HL-60/S4 (cell line): ENCODE results near the gene ARHGEF1.

Experiments used
- in situ Hi-C: fragments of 300-500 bp; cut with MboI; formaldehyde crosslinking; loops from 2 replicates; pipeline ENCODE4 v1.14.3; 2022; ENCODE audit warnings: low sequenced_read_pairs

The ARHGEF1 gene

GRCh38 chr19:41883463-41883820 is 458 bp downstream of the ARHGEF1 start:
- in situ Hi-C loops = no loop called here

DNA sequence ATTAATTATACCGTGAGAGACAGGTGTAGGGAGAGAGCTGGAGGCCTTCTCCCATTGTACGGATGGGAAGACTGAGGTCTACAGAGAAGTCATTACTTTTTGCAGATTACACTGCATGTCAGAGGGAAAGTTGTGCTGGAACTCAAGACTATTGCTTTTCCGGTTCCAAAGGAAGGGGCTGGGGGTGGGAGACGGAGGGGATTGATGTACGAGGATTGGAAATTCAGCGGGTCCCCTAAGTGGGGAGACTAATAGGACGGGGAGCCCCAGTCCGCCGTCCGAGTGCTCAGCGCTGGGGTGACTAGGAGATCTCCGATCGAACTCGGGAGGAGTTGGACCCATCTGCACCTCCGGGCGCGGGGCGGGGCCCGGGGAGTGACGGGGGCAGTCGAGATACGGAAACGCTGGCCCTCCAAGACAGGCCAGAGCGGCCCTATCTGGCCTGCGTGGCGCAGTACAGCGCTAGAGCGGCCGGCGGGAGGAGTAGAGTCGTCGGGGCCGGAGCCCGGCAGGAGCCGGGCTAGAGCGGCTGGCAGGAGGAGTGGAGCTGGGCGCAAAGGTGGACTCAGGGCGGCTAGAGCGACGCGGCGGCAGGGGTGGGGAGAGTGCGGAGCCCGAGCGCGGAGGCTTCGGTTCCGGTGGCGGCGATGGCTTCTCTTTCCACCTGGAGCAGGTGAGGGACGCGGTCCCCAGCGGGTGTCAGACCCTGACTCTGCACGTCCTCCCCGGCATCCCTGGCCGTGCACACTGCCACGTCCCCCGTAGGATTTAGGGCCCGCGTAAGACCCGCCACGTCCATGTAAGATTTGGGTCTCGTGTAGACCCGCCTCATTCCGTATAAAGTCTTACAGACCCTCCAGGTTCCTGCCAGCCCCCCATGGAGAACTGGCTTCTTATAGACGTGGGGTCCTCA is 1.1 kb downstream of the ARHGEF1 start:
- in situ Hi-C loops = no loop called here

DNA sequence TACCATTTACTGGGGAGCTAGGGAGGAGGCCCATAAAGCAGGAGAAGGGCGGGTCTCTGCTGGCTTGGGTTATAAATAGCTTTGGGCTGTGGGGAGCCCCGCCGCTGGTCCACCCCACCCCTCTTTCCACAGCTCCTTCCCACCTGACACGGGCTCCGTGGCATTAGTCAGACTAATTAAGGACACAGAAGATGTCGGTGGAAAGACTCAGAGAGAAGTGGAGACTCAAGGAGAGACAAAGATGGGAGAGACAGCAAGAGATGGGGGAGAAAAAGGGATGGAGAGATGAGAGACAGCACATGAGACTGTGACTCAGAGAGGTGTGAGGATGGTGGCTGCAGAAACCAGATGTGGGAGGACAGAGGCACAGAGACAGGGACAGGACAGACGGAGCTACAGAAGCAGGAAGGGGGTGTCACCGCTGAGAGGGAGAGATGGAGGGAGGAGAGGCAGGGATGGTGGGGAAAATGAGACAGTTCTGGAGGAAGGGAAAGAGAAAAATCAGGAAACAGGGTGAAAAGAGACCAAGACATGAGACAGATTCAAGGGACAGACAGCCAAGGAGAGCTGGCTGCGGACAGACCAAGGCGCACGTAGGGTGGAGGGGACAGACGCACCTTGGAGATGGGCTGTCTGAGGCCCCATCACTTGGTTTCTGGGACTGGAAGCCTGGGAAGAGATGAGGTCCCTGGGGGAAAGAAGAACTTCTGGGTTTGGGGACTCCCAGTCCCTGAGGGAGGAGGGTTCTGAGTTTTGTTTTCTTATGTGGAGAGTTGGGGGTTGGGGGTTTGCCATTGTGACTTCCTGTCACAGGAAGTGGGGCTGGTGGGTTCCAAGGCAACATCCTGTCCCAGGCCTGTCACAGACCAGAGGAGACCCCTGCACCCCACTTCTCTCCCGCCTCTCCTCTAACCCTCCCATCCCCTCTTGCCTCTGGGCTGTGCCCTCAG is 4.1 kb downstream of the ARHGEF1 start:
- in situ Hi-C loops = no loop called here

DNA sequence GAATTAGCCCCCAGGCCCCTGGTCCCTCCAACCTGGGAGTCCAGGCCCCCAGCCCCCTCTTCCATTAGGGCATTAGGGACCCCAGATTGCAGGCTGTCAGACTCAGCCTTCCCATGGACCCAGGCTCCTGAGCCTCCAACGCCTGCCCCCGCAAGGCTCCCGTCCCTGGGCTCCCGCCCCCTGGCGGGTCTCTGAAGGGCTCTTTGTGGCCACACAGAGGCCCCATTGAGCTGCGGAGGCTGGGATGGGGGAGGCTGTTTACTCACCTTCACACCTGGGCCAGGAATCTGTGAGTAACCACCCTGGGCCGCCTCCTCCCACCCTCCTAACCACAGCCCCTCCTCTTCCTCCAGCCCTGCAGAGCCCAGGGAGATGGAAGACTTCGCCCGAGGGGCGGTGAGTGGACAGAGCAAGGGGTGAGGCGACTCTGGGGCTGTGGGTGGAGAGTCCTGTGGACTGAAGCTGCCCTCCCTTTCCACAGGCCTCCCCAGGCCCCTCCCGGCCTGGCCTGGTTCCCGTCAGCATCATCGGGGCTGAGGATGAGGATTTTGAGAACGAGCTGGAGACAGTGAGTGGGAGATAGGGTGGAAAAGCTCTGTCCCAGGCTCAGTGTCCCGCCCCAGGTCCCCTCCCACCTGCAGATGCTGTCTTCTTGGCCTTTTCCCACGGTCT is 4.9 kb downstream of the ARHGEF1 start:
- in situ Hi-C loops = no loop called here

DNA sequence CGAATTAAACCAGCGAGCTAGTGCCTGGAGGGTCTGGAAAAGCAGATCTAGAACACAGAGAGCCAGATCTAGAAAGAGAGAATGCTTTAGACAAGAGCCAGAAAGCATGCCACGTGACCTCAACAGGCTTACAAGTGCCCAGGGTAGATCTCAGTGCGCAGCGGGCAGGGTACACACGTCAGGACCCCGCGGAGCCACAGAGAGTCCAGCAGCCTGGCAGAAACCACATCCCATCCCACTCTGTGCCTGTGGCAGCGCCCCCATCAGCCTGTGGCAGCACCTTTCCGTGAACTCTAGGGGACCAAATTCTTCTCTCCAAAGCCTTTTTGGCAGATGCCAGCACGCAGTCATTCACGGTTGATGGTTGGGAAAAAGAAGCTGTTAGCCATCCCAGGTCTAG is 5.9 kb downstream of the ARHGEF1 start:
- in situ Hi-C loops = no loop called here

GRCh38 chr19:41889896-41890295 is 6.9 kb downstream of the ARHGEF1 start:
- in situ Hi-C loops = no loop called here

DNA sequence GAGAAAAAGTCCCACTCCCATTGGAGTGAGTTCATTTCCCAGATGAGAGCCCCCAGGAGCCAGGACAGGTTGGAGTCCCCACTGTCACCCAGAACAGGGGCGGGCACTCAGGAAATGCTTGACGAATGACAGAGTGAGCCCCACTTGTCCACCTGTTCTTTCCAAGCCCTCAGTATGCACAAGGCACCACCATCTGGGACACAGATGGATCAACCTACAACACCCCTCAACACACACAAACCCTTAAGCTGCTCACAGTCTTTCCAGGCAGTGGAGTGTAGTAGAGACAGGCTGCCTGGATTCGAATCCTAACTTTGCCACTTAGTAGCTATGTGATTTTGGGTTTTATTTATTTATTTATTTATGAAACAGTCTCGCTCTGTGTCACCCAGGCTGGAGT is 8.0 kb downstream of the ARHGEF1 start:
- in situ Hi-C loops = no loop called here

- in situ Hi-C loops = no loop called here
These were observed 9.4 kb downstream of the ARHGEF1 start for GRCh38 chr19:41892173-41892902.

DNA sequence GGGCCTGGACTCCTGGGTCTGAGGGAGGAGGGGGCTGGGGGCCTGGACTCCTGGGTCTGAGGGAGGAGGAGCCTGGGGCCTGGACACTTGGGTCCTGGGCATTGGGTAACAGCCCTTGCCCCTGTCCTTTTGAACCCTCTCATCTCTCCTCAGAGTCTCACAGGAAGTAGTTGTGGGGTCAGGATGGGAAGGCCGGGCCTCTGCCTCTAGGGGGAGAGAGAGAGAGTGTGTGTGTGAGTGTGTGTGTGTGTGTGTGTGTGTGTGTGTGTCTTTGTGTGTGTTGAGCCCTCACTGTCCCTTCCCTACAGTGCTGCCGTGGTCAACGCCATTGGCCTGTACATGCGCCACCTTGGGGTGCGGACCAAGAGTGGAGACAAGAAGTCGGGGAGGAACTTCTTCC is 10.9 kb downstream of the ARHGEF1 start:
- in situ Hi-C loops = no loop called here

DNA sequence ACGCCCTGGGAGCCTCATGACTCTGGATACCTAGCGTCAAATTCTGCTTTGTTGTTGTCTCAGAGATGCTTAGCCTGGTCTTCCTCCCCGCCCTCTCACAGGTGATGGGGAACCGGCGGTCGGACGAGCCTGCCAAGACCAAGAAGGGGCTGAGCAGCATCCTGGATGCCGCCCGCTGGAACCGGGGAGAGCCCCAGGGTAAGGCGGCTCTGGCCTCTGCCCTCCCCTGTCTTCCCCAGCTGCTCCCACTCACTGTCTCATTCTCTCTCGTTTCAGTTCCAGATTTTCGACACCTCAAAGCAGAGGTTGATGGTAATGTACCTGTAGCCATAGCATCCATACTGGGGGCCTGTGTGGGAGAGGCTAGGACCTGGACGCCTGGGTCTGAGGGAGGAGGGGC is 11.4 kb downstream of the ARHGEF1 start:
- in situ Hi-C loops = no loop called here

- in situ Hi-C loops = no loop called here
These were observed 13.0 kb downstream of the ARHGEF1 start for GRCh38 chr19:41895745-41896580.

DNA sequence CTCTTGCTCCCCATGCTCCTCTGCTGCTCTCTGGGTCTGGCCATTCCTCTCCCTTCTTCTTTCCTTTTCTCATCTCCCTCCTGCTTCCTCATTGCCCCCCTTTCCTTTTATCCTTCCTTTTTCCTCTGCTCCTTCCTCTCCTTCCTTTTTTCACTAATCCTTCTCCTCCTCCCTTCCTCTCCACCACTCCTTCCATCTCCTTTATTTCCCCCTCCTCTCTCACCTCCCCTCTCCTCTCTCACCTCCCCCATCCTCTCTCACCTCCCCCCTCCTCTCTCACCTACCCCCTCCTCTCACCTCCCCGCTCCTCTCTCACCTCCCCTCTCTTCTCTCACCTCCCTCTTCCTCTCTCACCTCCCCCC is 13.6 kb downstream of the ARHGEF1 start:
- in situ Hi-C loops = no loop called here

GRCh38 chr19:41897181-41897580 is 14.2 kb downstream of the ARHGEF1 start:
- in situ Hi-C loops = no loop called here

- in situ Hi-C loops = no loop called here
These were observed 14.8 kb downstream of the ARHGEF1 start for GRCh38 chr19:41897820-41898219.

DNA sequence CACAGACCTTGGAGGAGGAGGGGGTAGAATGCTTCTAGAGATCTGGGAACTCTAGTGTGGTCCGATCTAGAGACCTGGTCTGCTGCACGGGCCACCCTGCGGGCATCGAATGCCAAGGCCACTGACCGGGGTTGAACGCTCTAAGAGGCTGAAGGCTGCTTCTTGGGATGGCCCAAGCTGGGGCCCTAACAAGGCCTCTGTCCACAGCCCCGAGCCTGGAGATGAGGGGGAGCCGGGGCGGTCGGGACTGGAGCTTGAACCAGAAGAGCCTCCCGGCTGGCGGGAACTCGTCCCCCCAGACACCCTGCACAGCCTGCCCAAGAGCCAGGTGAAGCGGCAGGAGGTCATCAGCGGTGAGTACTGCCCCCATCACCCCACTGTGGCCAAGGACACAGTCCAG is 15.3 kb downstream of the ARHGEF1 start:
- in situ Hi-C loops = no loop called here

DNA sequence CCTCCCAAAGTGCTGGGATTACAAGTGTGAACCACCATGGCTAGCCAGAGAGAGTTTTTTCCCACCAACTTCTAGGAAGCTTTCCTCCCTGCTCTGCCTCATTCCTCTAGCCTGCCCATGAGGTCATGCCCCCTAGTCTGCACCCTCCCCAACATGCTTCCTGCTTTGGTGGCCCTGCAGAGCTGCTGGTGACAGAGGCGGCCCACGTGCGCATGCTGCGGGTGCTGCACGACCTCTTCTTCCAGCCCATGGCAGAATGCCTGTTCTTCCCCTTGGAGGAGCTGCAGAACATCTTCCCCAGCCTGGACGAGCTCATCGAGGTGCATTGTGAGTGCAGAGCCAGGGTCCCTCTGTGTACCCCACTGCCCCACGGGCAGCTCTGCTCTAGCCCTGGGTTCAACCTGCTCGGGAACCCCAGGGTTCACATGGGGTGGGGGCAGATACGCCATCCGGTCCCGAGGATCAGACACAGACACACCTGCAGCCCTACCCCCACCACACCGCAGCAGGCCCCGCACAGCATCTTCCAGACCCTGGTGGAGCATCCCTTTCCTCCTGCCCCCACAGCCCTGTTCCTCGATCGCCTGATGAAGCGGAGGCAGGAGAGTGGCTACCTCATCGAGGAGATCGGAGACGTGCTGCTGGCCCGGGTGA is 18.9 kb downstream of the ARHGEF1 start:
- in situ Hi-C loops = no loop called here

GRCh38 chr19:41902594-41902993 is 19.6 kb downstream of the ARHGEF1 start:
- in situ Hi-C loops = no loop called here

DNA sequence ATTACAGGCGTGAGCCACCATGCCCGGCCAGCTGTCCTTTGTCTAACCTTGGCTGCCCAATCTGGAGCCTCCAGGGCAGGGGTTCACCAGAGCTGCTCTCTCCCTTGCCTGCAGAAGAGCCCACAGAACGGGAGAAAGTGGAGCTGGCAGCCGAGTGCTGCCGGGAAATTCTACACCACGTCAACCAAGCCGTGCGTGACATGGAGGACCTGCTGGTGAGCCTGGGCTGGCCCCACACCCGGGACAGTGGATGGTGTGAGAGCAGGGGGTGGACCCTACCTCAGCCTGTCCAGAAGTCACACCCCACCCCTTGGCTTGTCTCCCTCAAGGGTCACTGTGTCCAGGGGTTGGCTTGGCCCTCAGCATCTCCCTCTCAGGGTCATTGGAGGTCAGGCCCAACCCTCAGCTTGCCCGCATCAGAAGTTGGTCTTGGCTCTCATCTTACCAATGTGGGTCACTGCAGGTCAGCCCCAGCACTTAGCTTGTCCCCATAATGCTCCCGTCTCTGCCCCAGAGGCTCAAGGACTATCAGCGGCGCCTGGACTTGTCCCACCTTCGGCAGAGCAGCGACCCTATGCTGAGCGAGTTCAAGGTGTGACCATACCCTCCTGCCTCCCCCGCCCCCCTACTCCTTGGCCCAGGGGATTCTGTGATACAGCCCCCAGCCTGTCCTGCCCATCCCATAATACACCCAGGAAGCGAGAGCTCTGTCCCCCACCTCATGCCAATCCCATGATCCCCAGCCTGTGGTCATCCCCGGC is 20.4 kb downstream of the ARHGEF1 start:
- in situ Hi-C loops = no loop called here
